NCI-H748 (cell line): ENCODE data around the gene ST14.
"Not testable (repeated sequence)": the region's sequence is repeated elsewhere in the genome, so short reads cannot be mapped to it uniquely, and the experiment has no call there.

Experiments
- DNase-seq: peaks from one replicate; lab custom pipeline; 2025; ENCODE audit not compliant: unreplicated experiment; lab: John Stamatoyannopoulos, UW

Gene ST14

GRCh38 chr11:130220311-130221035, 60.9 kb downstream of the ST14 start:
- no peak for DNase-seq

DNA sequence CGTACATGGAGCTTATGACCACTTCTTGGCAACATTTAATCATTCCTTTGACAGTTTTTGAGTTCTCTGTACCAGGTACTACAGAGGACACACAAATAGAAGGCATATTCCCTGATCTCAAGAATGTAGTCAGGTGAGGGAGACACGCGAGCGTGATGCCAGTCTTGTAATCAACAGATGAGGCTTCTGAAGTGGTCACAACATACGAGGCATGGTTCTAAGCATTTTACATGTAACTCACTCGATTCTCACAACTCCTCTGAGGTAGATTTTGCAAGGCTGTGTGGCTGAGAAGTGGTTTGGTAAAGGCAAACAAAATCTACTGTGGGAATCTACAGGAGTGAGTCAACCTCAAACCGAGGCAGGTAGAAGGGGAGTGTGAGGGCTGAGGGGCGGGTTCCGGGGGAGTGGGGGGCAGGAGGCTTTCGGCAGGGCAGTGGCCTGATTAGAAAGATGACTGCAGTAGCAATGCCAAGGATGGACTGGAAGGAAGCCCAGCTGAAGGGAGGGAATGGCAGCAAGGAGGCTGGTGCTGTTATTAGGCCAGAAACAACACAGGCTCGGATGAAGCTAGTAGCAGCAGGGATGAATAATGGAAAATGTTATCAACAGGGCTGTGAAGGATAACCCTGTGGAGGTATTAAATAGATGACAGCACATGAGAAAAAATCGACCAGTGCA, 63.8 kb downstream of the ST14 start:
- no peak for DNase-seq

- no peak for DNase-seq
These were observed 67.8 kb downstream of the ST14 start for GRCh38 chr11:130227373-130227772.

GRCh38 chr11:130233486-130233885, 73.9 kb downstream of the ST14 start:
- not testable (repeated sequence) for DNase-seq

- DNase-seq: not testable (repeated sequence)
These were observed 74.3 kb downstream of the ST14 start for GRCh38 chr11:130233888-130234287.

DNA sequence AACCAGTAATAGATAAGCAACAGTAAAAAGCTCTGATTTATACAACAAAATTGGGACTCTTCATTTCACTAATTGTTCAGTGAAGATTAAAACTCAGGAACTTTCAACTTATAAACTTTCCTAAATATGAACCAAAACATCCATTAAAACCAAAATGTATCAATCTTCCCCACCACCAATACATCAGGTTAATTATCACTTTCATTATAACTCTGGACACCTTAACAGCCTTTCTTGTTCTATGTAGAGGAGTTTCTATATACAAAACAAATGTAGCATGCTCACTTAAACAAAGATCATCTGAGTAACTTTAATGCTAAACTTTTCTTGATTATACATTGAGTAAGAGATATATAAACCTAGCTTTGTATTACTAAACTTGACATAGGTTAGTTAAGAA, 74.7 kb downstream of the ST14 start:
- DNase-seq: no peak

DNA sequence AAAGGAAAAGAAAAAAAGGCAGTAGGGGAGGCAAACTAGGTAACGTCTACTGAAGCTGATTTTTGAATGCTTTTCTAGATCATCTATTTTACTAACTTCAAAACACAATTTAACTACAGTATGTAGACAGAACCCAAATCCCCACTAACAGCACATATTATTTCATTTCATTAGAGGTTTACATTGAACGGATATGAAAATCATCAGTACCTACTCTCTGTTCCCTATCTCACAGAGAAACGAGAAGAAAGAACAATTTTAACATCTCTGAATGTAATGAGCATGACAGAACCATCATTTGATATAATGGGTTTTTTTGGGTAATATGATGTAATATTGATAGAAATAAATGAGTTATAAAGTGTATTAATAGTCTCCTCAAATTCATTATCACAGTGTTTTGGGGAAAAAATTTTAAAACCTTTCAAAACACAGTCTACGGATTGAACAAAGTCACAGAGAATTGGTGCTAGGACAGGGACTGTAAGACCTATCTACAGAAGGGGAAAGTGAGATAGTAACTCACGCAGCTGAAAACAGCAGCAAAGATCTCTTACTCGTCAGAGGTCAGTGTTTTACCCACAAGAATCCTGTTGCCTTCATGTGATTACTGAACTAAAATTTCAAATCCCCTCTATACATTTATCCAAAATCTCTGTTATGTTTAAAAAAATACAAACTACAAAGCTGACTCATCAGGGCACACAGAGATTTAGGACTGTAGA, 77.9 kb downstream of the ST14 start:
- no peak for DNase-seq

GRCh38 chr11:130241713-130242112, 82.1 kb downstream of the ST14 start:
- DNase-seq: no peak

DNA sequence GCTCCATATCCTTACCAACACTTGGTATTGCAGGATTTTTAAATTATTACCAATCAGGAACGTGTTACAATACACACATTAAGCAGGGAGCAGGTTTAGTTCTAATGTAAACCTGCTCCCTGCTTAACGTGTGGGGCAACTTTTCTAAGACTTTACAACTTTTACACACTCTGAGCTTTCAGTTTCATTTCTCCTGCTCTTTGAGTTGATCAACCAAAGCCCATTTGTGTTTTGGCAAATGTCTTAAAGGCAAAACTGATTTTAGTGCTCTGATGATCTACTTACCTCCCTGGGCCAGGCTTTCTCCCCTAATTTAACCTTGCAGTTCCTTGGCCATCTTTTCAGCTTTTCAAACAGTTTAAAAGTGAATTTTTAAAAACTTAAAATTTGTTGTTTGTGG, 84.2 kb downstream of the ST14 start:
- no peak for DNase-seq

- DNase-seq: no peak
These were observed 85.3 kb downstream of the ST14 start for GRCh38 chr11:130244848-130245247.

DNA sequence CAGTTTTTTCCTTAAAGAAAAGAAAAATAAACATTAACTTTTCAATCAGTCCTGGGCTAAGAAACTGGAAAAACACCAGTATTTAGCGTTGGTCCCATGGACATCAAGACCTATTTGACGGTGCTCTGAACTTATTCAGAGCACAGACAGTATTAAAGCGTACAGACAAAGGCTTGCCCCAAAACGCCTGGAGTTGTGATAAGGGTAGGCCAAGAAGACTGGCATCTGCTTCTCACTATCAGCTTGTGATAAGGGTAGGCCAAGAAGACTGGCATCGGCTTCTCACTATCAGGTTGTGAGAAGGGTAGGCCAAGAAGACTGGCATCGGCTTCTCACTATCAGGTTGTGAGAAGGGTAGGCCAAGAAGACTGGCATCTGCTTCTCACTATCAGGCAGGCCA, 85.8 kb downstream of the ST14 start:
- not testable (repeated sequence) for DNase-seq

DNA sequence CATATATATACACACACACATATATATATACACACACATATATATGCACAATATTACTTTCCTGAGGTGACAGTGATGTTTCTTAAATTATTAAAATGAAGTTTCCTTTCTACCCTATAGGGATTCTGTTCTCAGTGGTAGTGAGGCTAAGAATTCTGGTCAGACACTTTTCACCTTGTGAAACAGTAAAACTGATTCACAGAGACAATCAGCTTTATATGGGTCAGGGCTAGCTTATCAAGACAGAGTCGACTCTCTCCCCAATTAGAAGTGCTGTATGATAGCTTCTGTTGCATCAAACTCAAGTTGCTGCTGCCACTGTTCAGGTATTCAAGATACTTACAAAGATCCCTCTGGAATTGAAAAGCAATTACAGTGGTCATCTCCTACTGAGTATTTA, 86.7 kb downstream of the ST14 start:
- DNase-seq: no peak

GRCh38 chr11:130246738-130247137, 87.2 kb downstream of the ST14 start:
- DNase-seq: no peak

GRCh38 chr11:130247319-130247718, 87.7 kb downstream of the ST14 start:
- DNase-seq: peak; percentile 49

DNA sequence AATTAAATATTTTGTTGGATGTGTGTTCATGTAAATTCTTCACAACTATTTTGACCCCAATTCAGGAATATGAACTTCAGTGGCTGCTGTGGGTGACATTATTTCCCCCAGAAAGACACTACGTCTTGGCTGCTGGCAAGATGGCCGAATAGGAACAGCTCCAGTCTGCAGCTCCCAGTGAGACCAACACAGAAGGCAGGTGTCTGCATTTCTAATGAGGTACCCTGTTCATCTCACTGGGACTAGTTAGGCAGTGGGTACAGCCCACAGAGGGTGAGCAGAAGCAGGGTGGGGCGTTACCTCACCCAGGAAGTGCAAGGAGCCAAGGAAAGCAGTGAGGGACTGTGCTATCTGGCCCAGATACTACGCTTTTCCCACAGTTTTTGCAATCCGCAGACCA, 89.8 kb downstream of the ST14 start:
- no peak for DNase-seq

- not testable (repeated sequence) for DNase-seq
These were observed 90.3 kb downstream of the ST14 start for GRCh38 chr11:130249929-130250328.

DNA sequence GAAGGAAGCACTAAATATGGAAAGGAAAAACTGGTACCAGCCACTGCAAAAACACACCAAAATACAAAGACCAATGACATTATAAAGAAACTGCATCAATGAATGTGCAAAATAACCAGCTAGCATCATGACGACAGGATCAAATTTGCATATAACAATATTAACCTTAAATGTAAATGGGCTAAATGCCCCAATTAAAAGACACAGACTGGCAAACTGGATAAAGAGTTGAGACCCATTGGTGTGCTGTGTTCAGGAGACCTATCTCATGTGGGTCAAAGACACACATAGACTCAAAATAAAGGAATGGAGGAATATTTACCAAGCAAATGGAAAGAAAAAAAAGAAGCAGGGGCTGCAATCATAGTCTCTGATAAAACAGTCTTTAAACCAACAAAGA, 92.2 kb downstream of the ST14 start:
- not testable (repeated sequence) for DNase-seq
